GM10266 (cell line): ENCODE data around the gene PEAR1.

Experiments used
- DNase-seq: peaks from one replicate; pipeline ENCODE4 v3.0.0; 2012; ENCODE audit errors: extremely low spot score
- TF ChIP-seq, protein P1 (sequence below): IDR thresholded peaks from 2 replicates; pipeline ENCODE4 v1.5.1; 2012; ENCODE audit warnings: mild to moderate bottlenecking, low read depth; ENCODE audit not compliant: control insufficient read depth, insufficient read depth; ENCODE audit errors: missing control alignments

The PEAR1 gene

DNA sequence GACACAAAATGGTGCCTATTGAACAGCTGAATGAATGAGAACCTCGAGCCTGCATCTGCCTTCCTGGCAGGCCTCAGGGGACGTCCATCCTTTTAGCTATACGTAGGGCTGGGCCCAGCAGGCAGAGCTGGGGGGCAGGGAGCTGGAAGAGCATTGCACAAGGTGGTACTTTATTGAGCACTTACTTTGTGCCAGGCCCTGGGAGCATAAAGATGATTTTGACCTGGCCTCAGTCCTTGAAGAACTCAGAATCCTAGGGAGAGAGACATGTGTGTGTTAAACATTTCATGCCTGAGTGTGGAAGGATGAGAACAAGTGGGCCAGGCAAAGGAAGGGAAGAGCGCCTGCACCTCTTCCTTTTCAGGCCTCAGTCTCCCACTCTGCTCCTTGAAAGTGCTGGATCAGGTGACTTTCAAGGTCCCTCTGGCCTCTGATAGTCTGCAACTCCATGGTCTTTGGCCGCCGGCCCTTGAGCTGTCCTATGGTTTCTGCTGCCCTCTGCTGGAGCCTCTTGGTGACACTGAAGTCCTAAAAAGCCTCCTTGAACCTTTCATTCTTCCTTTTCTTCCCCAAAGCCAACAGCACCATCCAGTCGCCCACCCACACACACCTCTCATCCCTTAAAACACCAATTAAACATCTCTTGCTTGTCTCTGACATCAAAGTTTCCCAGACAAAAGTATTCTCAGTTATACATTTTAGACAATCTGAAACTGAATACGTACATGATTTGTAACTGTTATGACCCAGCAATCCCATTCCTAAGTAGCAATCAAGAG lies 3.5 kb upstream of the PEAR1 start:
- TF ChIP-seq, protein P1, sequence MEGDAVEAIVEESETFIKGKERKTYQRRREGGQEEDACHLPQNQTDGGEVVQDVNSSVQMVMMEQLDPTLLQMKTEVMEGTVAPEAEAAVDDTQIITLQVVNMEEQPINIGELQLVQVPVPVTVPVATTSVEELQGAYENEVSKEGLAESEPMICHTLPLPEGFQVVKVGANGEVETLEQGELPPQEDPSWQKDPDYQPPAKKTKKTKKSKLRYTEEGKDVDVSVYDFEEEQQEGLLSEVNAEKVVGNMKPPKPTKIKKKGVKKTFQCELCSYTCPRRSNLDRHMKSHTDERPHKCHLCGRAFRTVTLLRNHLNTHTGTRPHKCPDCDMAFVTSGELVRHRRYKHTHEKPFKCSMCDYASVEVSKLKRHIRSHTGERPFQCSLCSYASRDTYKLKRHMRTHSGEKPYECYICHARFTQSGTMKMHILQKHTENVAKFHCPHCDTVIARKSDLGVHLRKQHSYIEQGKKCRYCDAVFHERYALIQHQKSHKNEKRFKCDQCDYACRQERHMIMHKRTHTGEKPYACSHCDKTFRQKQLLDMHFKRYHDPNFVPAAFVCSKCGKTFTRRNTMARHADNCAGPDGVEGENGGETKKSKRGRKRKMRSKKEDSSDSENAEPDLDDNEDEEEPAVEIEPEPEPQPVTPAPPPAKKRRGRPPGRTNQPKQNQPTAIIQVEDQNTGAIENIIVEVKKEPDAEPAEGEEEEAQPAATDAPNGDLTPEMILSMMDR = peak; percentile 87
- DNase-seq = peak; percentile 84

- TF ChIP-seq, protein P1 = peak; percentile 87
- peak; percentile 87 for DNase-seq
Measured at GRCh38 chr1:156892190-156893047, 1.1 kb upstream of the PEAR1 start.

- TF ChIP-seq, protein P1 = no peak
- DNase-seq = no peak
Measured at GRCh38 chr1:156894001-156894400, 483 bp downstream of the PEAR1 start.

- DNase-seq = no peak
- TF ChIP-seq, protein P1 = no peak
Measured at GRCh38 chr1:156894711-156895454, 1.4 kb downstream of the PEAR1 start.

DNA sequence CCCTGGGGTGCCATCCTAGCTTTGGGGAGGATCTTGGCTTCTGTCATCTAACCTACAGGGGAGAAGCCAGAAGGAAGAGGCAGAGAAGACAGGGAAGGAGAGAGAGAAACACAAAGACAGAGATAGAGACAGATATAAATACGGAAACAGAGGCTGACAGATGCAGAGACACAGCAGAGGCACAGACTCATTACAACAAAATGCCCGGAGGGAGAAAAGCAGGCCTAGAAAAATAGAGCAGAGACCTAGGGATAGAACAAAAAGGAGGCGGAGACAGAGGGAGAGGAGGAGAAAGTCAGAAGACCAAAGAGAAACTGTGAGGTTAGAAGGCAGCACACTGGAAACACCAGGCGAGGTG lies 1.9 kb downstream of the PEAR1 start:
- DNase-seq = no peak
- TF ChIP-seq, protein P1 = no peak

GRCh38 chr1:156895927-156896326 lies 2.4 kb downstream of the PEAR1 start:
- TF ChIP-seq, protein P1 = no peak
- DNase-seq = no peak
